Astrocyte of the spinal cord (primary cell): Measurements from ENCODE around the gene SUGCT.
A peak's percentile ranks its signal among the peaks of the same experiment; 100 is the strongest.

Source experiments
- DNase-seq: peaks from one replicate; pipeline ENCODE4 v3.0.0; 2011; ENCODE audit warnings: low read depth, low spot score
- H3K4me3 ChIP-seq: 2 replicates; pipeline ENCODE4 v1.5.1; 2011; ENCODE audit warnings: low read depth, mild to moderate bottlenecking, low read length, moderate library complexity
- in situ Hi-C: cut with HindIII; loops from 2 replicates; pipeline ENCODE4 v1.10.0; 2017; ENCODE audit warnings: low sequenced_read_pairs
- TF ChIP-seq, protein P1 (sequence below): IDR thresholded peaks from 2 replicates; pipeline ENCODE4 v1.5.1; 2012; ENCODE audit warnings: low read depth, mild to moderate bottlenecking, low read length, inconsistent platforms

Gene SUGCT

GRCh38 chr7:40134428-40135316, at the start of gene SUGCT, which contains the start of gene MPLKIP:
Gene SUGCT, plus strand, starts transcription at chr7:40135005.
Gene MPLKIP, minus strand, starts transcription at chr7:40134622. Its CDS starts 55 bp downstream, at chr7:40134567.
- peak; percentile 92 for DNase-seq
- in situ Hi-C loops: no loop called here
- peak within 1 kb of the TSS; percentile 98 for H3K4me3 ChIP-seq

DNA sequence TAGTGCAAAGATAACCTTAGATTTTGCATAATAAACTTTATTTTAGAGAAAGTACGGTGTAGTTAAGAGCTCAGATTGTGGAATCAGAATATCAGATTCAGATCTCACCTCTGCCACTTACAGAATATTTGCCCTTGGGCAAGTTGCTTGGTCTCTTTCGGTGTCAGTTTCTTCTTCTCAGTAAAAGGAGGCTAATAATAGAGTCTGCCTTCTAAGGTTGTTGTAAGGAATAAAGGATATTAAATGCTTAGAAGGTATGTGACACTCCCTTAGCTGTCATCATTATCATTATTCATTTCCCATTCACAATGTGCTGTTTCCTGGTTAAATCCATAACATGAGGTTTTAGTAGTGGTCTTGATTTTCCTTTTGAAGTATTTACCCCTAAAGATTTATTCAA, 42.6 kb upstream of the SUGCT start:
- TF ChIP-seq, protein P1, sequence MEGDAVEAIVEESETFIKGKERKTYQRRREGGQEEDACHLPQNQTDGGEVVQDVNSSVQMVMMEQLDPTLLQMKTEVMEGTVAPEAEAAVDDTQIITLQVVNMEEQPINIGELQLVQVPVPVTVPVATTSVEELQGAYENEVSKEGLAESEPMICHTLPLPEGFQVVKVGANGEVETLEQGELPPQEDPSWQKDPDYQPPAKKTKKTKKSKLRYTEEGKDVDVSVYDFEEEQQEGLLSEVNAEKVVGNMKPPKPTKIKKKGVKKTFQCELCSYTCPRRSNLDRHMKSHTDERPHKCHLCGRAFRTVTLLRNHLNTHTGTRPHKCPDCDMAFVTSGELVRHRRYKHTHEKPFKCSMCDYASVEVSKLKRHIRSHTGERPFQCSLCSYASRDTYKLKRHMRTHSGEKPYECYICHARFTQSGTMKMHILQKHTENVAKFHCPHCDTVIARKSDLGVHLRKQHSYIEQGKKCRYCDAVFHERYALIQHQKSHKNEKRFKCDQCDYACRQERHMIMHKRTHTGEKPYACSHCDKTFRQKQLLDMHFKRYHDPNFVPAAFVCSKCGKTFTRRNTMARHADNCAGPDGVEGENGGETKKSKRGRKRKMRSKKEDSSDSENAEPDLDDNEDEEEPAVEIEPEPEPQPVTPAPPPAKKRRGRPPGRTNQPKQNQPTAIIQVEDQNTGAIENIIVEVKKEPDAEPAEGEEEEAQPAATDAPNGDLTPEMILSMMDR: no peak
- no peak for DNase-seq
- in situ Hi-C loops: no loop called here
- H3K4me3 ChIP-seq: no peak overlapping the region

More at GRCh38 chr7:40134428-40135316, at the start of gene SUGCT, which contains the start of gene MPLKIP:
- TF ChIP-seq, protein P1: peak; percentile 89

DNA sequence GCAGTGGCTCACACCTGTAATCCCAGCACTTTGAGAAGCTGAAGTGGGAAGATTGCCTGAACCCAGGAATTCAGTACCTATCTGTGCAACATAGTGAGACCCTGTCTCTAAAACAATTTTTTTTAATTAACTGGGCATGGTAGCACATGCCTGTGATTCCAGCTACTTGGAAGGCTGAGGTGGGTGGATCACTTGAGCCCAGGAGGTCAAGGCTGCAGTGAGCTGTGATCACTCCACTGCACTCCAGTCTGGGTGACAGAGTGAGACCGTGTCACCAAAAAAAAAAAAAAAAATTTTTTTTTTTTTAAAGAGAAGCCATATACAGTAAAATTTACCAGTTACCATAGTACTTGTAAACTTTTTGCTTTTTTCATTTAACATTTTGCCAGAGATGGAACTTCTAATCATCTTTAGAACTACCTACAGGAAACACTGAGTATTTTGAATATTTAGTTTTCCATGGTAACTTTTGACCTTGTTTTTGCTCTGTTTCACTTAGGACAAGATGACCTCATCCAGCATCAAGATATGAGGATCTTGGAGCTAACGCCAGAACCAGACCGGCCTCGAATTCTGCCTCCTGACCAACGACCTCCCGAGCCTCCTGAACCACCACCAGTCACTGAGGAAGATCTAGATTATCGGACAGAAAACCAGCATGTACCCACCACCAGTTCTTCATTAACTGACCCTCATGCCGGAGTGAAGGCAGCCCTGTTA, 41.0 kb upstream of the SUGCT start:
- H3K4me3 ChIP-seq: no peak overlapping the region
- in situ Hi-C loops: no loop called here
- TF ChIP-seq, protein P1: no peak
- DNase-seq: no peak

GRCh38 chr7:40095230-40095629, 39.6 kb upstream of the SUGCT start:
- no peak for DNase-seq

DNA sequence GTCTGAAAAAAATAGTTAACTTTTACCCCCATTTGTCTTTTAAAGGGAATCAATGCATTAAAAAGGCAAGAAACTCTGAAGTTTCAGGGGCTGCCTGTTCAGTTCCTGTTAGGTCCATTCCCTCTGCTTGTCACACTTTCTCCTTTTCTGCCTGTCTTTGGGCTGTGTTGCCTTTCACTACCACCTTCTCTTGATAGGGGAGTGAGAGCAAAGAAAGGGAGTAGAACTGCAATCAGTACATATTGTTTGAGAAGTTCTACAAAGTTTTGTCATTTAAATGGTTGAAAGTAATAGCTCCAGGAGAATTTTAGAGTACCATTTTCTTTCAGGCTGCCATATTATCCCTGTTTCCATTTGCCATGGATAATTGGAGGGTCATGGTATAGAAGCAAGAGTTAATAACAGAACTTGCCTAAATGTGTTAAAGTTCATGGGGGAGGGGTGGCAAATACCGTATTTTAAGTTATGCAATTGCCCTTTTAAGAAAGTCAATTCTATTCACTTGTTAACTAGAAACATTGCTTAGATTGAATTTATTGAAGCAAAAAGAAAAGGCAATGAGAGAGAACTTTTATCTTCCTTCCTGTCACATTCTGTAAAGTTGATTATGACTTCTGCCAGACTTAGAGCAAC, 39.0 kb upstream of the SUGCT start:
- DNase-seq: no peak
- H3K4me3 ChIP-seq: no peak overlapping the region
- TF ChIP-seq, protein P1: no peak
- in situ Hi-C loops: no loop called here

More at GRCh38 chr7:40095230-40095629, 39.6 kb upstream of the SUGCT start:
- H3K4me3 ChIP-seq: no peak overlapping the region
- in situ Hi-C loops: no loop called here
- TF ChIP-seq, protein P1: no peak

GRCh38 chr7:40097728-40098127, 37.1 kb upstream of the SUGCT start:
- TF ChIP-seq, protein P1: no peak
- in situ Hi-C loops: no loop called here
- H3K4me3 ChIP-seq: no peak overlapping the region
- no peak for DNase-seq
